LHCN-M2 (cell line): ENCODE measurements around the gene C12orf75. TPM values are rescaled to one million over a fixed set of nuclear protein-coding genes. Genes with fewer than 3 reads are reported as not detected.

ENCODE experiments used
- DNase-seq: peaks from one replicate; pipeline ENCODE4 v3.0.0-alpha.2; 2012; ENCODE audit warnings: low read depth
- total RNA-seq: library from RNA; depleted of rRNA; stranded (reverse); fragments of >200 nt; gene quantifications from 2 replicates; pipeline ENCODE4 v1.2.3, GENCODE V29; 2014; rRNA removed

The C12orf75 gene
- total RNA-seq, 1 experiment from 2014 or later = 238 TPM

DNA sequence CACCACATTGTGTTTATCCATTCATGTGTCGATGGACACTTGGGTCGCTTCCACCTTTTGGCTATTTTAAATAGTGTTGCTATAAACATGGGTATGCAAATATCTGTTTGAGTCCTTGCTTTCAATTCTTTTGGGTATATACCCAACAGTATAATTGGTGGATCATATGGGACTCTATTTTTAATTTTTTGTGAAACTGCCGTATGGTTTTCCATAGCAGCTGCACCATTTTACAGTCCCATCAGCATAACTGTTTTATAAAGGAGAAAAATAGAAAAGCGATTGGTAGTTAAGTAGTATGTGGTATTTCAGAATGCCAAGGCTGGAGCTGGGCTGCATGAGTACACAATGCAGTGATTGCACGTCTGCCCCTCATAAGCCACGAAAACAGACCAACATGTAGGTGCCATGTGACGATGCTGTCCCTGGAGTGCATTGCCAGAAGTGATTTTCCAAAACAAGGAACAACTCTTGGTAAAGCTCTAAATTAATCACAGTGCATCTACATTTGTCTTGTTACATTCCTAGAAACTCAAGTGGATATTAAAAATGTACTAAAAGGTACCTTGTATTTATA, 83.5 kb downstream of the C12orf75 start:
- DNase-seq = no peak

DNA sequence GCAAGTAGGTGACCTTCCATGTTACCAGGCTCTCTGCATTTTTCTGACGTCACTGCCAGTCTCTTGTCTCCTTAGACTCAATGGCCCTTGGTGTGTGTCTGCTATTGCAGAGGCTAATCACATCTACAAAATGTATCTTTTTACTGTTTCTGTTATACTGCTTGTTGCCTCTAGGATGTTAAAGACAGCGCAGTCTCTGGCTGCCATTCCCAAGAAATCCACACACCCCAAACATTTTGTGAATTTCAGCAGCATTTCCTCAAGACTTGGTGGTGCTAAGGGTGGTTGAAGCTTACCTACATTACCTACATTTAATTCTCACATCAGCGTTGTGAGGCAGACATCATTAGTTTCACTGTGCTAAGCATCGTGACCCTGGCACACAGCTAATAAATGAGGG, 87.2 kb downstream of the C12orf75 start:
- DNase-seq = no peak

GRCh38 chr12:105418229-105418628, 87.7 kb downstream of the C12orf75 start:
- peak; percentile 94 for DNase-seq

DNA sequence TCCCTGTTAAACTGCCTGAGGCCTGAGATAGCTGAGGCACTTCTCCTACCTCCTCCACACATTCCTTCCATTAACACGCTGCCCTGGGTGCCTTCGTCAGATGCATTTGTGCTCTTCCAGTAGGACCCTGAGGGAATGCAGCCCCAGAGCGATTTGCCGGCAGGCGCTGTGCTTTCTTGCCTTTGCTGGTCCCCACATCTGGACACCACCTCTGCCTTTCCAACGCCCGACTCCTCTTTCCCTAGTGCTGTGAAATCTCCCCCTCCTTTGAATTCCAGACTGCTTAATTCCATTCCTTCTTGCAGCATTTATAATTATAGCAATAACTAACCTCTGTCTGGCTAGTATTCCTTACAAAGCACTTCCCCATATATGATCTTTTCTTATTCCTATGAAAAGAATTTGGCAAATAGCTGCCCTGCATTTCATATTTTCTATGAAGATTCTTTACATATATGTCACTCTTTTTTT, 88.4 kb downstream of the C12orf75 start:
- no peak for DNase-seq

GRCh38 chr12:105419606-105420005, 89.1 kb downstream of the C12orf75 start:
- DNase-seq = no peak

- no peak for DNase-seq
These were observed 89.6 kb downstream of the C12orf75 start for GRCh38 chr12:105420046-105420445.

DNA sequence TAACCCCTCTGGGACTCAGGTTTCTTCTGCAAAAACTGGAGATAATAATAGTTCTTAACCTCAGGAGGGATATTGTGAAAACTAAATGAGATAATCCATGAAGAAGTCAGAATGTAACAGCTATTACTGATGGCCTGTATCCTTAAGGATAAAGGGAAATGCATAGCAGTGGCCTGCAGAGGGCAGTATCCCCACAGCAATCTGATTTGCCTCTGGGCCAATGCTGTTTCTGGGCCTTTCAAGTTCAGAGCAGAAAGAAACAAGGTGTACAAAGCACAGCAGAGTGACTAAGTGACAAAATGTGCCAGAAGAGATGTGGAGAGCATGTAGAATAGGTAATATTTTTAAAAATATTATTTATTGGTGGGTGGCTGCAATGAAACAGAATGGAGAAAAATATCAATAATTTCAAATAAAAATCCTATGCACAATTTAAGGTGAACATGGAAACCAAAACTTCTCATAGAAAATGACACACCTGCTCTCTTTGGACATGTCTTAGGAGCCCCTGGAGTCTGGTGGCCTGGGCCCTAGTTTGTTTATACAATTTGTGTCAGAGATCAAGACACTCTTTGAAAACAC, 90.3 kb downstream of the C12orf75 start:
- DNase-seq = peak; percentile 67

Other genes starting within 250 kb of the C12orf75 start
- 7.5 and 14.9 TPM in 2 replicates for gene ALDH1L2, start 246.2 kb upstream of the C12orf75 start, total RNA-seq
- 64.3 and 83.5 TPM in 2 replicates for gene WASHC4, start 223.0 kb upstream of the C12orf75 start, total RNA-seq
- 36.9 and 41.6 TPM in 2 replicates for gene APPL2, start 94.5 kb upstream of the C12orf75 start, total RNA-seq